ENCODE data around the gene ELAVL2. TPM values are rescaled to one million over a fixed set of nuclear protein-coding genes. Genes with fewer than 3 reads are reported as not detected.

The ELAVL2 gene
- total RNA-seq, 1 donor from 2014 or later = 31.3 TPM

GRCh38 chr9:23783509-23783908, 42.5 kb downstream of the ELAVL2 start:
- Mint-ChIP-seq H3K36me3 (ENCODE audit: low read depth) (no peaks in the 10 kb centered on the region), H3K4me3 (no peak overlapping the region), H3K9me3 (no peaks in the 10 kb centered on the region), H3K27ac (ENCODE audit: unreplicated experiment) (no peak overlapping the region), H3K27me3 (ENCODE audit: low read depth) (no peaks in the 10 kb centered on the region), H3K4me1 (peaks cover 26% of the 10 kb centered on the region)
- TF ChIP-seq CTCF (conservative IDR thresholded peaks at IDR 0.05) = no peak
- no peak for DNase-seq (ENCODE audit: low read depth, low spot score)

- no peaks in the 10 kb centered on the region for H3K36me3 Mint-ChIP-seq (ENCODE audit: low read depth)
- no peaks in the 10 kb centered on the region for H3K27me3 Mint-ChIP-seq (ENCODE audit: low read depth)
- peaks cover 40% of the 10 kb centered on the region for H3K4me1 Mint-ChIP-seq
- H3K4me3 Mint-ChIP-seq = peak overlapping the region; percentile 45
- TF ChIP-seq CTCF (conservative IDR thresholded peaks at IDR 0.05) = no peak
- no peak for DNase-seq (ENCODE audit: low read depth, low spot score)
- no peaks in the 10 kb centered on the region for H3K9me3 Mint-ChIP-seq
- peak overlapping the region; percentile 35 for H3K27ac Mint-ChIP-seq (ENCODE audit: unreplicated experiment)
Observed at GRCh38 chr9:23779220-23779619, 46.8 kb downstream of the ELAVL2 start.

DNA sequence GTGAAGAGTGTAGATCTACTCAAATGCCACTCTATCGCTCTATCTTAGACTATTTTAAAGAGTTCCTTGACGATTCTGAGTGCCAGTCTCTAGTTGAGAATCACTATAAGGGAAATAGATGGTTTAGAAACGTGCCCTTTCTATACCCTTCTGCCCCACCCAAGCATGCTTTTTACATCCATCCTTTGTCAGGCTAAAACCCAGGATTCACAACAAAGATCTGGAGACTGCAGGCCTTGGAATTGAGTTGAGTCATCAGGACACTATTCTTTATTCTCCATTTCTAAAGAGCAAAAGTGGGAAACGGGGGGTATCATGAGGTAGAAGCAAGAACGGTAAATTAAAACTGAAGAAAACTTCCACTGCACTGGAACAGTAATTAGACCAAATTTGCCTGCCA, 48.7 kb downstream of the ELAVL2 start:
- Mint-ChIP-seq H3K27me3 (ENCODE audit: low read depth) (no peaks in the 10 kb centered on the region), H3K4me3 (no peak overlapping the region), H3K36me3 (ENCODE audit: low read depth) (no peaks in the 10 kb centered on the region), H3K4me1 (peaks cover 48% of the 10 kb centered on the region), H3K9me3 (no peaks in the 10 kb centered on the region), H3K27ac (ENCODE audit: unreplicated experiment) (no peak overlapping the region)
- no peak for DNase-seq (ENCODE audit: low read depth, low spot score)
- TF ChIP-seq CTCF (conservative IDR thresholded peaks at IDR 0.05) = no peak

DNA sequence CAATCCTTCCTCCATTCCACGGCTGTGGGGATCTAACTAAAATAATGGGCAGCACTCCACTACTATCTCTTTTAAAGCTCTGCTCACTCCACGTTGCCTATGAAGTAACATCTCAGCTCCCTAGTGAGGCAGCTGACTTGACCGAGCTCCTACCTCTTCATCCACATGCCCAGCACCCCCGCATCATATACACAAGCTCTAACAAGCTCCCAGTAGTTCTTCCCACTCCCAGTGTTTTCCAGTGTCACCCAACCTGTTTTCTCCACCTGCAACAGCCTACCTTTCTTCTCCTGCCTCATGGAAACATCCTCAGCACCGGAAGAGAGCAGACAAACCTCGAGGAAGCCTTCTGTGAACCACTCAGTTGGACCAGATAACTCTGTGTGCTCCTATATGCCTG, 50.5 kb downstream of the ELAVL2 start:
- Mint-ChIP-seq H3K4me3 (no peak overlapping the region), H3K36me3 (ENCODE audit: low read depth) (peaks cover 4% of the 10 kb centered on the region), H3K9me3 (no peaks in the 10 kb centered on the region), H3K27ac (ENCODE audit: unreplicated experiment) (no peak overlapping the region), H3K27me3 (ENCODE audit: low read depth) (no peaks in the 10 kb centered on the region), H3K4me1 (peaks cover 51% of the 10 kb centered on the region)
- DNase-seq (ENCODE audit: low read depth, low spot score) = no peak
- no peak for TF ChIP-seq CTCF (conservative IDR thresholded peaks at IDR 0.05)

DNA sequence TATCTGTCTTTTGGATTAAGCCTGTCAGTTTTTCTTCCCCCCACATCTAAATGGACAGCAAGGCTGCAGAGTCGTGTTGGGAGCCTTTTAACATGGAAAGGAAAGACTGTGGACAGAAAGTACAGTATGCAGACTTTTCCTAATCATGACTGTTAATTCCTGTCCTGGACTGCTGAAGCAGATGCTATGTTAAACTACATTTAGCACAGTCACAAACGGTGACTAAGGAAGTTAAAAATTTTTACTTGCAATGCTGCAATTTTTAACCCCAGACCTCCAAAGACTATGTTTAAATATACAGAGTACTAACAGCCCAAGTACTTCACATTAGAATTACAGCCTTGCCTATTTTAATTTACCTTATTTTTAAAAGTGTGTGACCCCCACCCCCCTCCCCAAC, 51.8 kb downstream of the ELAVL2 start:
- Mint-ChIP-seq H3K27ac (ENCODE audit: unreplicated experiment) (no peak overlapping the region), H3K4me3 (no peak overlapping the region)

More for the DNA sequence above, 51.8 kb downstream of the ELAVL2 start:
- Mint-ChIP-seq H3K36me3 (ENCODE audit: low read depth) (peaks cover 4% of the 10 kb centered on the region), H3K4me1 (peaks cover 55% of the 10 kb centered on the region), H3K27me3 (ENCODE audit: low read depth) (no peaks in the 10 kb centered on the region), H3K9me3 (no peaks in the 10 kb centered on the region)
- DNase-seq (ENCODE audit: low read depth, low spot score) = no peak
- TF ChIP-seq CTCF (conservative IDR thresholded peaks at IDR 0.05) = no peak

Data from neural crest cell (in vitro differentiated cells).